ENCODE data around the gene SIGLEC7.

The SIGLEC7 gene

GRCh38 chr19:51181377-51181912 lies 39.3 kb downstream of the SIGLEC7 start:
- H3K9me3 ChIP-seq (ENCODE audit: control extremely low read depth in 1 of 5, control insufficient read depth in 4 of 5, insufficient read depth in 2 of 5, low read depth in 1 of 5, low read length in 4 of 5): no peaks in the 10 kb centered on the region
- peak overlapping the region in 1 of 7 experiments; percentile 10 for H3K4me3 ChIP-seq (ENCODE audit: control insufficient read depth in 1 of 7, extremely low read depth in 1 of 7, insufficient read depth in 4 of 7, low read depth in 2 of 7, low read length in 6 of 7)
- WGBS (ENCODE audit: insufficient coverage): 98% methylated on average over 31 of the region's 39 CpGs
- H3K36me3 ChIP-seq (ENCODE audit: control insufficient read depth in 4 of 4, insufficient read depth in 4 of 4, low read length in 3 of 4): no peaks in the 10 kb centered on the region
- H3K27ac ChIP-seq (ENCODE audit: insufficient read depth in 1 of 2, low read depth in 1 of 2, low read length in 2 of 2, poor library complexity in 1 of 2, severe bottlenecking in 2 of 2): no peak overlapping the region
- ChIA-PET CTCF (interaction anchor here (1.0 kb wide), 1 partner anchor 78 kb away, joined by 4 read pairs; no protein-coding TSS in a partner anchor), POLR2A (no interaction called here)
- peaks cover 0 to 59% (median 49%) of the 10 kb centered on the region in 4 experiments for H3K4me1 ChIP-seq (ENCODE audit: control extremely low read depth in 1 of 4, control insufficient read depth in 4 of 4, insufficient read depth in 4 of 4, low read length in 3 of 4)
- H3K27me3 ChIP-seq (replicated peaks in 2 of 5; ENCODE audit: control insufficient read depth in 4 of 5, insufficient read depth in 5 of 5, low read length in 4 of 5): no peaks in the 10 kb centered on the region
- no peak for DNase-seq

- Histone ChIP-seq H3K36me3 (ENCODE audit: control insufficient read depth in 4 of 4, insufficient read depth in 4 of 4, low read length in 3 of 4) (no peaks in the 10 kb centered on the region), H3K27ac (ENCODE audit: insufficient read depth in 1 of 2, low read depth in 1 of 2, low read length in 2 of 2, poor library complexity in 1 of 2, severe bottlenecking in 2 of 2) (no peak overlapping the region), H3K4me3 (ENCODE audit: control insufficient read depth in 1 of 7, extremely low read depth in 1 of 7, insufficient read depth in 4 of 7, low read depth in 2 of 7, low read length in 6 of 7) (peak overlapping the region in 3 of 7 experiments; percentile 10 to 33 (median 26)), H3K4me1 (ENCODE audit: control extremely low read depth in 1 of 4, control insufficient read depth in 4 of 4, insufficient read depth in 4 of 4, low read length in 3 of 4) (peaks cover 0 to 62% (median 50%) of the 10 kb centered on the region in 4 experiments), H3K9me3 (ENCODE audit: control extremely low read depth in 1 of 5, control insufficient read depth in 4 of 5, insufficient read depth in 2 of 5, low read depth in 1 of 5, low read length in 4 of 5) (no peaks in the 10 kb centered on the region), H3K27me3 (replicated peaks in 2 of 5; ENCODE audit: control insufficient read depth in 4 of 5, insufficient read depth in 5 of 5, low read length in 4 of 5) (no peaks in the 10 kb centered on the region)
- ChIA-PET POLR2A (no interaction called here), CTCF (interaction anchor here (1.0 kb wide), 1 partner anchor 77 kb away, joined by 4 read pairs; no protein-coding TSS in a partner anchor)
- peak; percentile 14 to 46 (median 37) for DNase-seq
- 73% methylated on average over 28 of the region's 31 CpGs for WGBS (ENCODE audit: insufficient coverage)
These were observed 39.9 kb downstream of the SIGLEC7 start for GRCh38 chr19:51181913-51182419.

- POLR2A ChIA-PET: no interaction called here
- peaks cover 0 to 61% (median 49%) of the 10 kb centered on the region in 4 experiments for H3K4me1 ChIP-seq (ENCODE audit: control extremely low read depth in 1 of 4, control insufficient read depth in 4 of 4, insufficient read depth in 4 of 4, low read length in 3 of 4)
- CTCF ChIA-PET: no interaction called here
- no peak overlapping the region for H3K4me3 ChIP-seq (ENCODE audit: control insufficient read depth in 1 of 7, extremely low read depth in 1 of 7, insufficient read depth in 4 of 7, low read depth in 2 of 7, low read length in 6 of 7)
- no peak overlapping the region for H3K27ac ChIP-seq (ENCODE audit: insufficient read depth in 1 of 2, low read depth in 1 of 2, low read length in 2 of 2, poor library complexity in 1 of 2, severe bottlenecking in 2 of 2)
- H3K27me3 ChIP-seq (replicated peaks in 2 of 5; ENCODE audit: control insufficient read depth in 4 of 5, insufficient read depth in 5 of 5, low read length in 4 of 5): no peaks in the 10 kb centered on the region
- no peak for DNase-seq
- H3K9me3 ChIP-seq (ENCODE audit: control extremely low read depth in 1 of 5, control insufficient read depth in 4 of 5, insufficient read depth in 2 of 5, low read depth in 1 of 5, low read length in 4 of 5): no peaks in the 10 kb centered on the region
- WGBS (ENCODE audit: insufficient coverage): 81% methylated on average over 8 of the region's 8 CpGs
- no peaks in the 10 kb centered on the region for H3K36me3 ChIP-seq (ENCODE audit: control insufficient read depth in 4 of 4, insufficient read depth in 4 of 4, low read length in 3 of 4)
These were observed 41.5 kb downstream of the SIGLEC7 start for GRCh38 chr19:51183629-51184028.

GRCh38 chr19:51185069-51185867 lies 43.2 kb downstream of the SIGLEC7 start:
- ChIA-PET POLR2A (no interaction called here), CTCF (interaction anchor here (1.4 kb wide), 1 partner anchor 40 kb away, joined by 4 read pairs; the partner anchor contains the start of gene CD33)
- WGBS (ENCODE audit: insufficient coverage): 98% methylated on average over 22 of the region's 25 CpGs

GRCh38 chr19:51185868-51186215 lies 43.7 kb downstream of the SIGLEC7 start:
- no peaks in the 10 kb centered on the region for H3K36me3 ChIP-seq (ENCODE audit: control insufficient read depth in 4 of 4, insufficient read depth in 4 of 4, low read length in 3 of 4)
- H3K9me3 ChIP-seq (ENCODE audit: control extremely low read depth in 1 of 5, control insufficient read depth in 4 of 5, insufficient read depth in 2 of 5, low read depth in 1 of 5, low read length in 4 of 5): no peaks in the 10 kb centered on the region
- H3K27me3 ChIP-seq (replicated peaks in 2 of 5; ENCODE audit: control insufficient read depth in 4 of 5, insufficient read depth in 5 of 5, low read length in 4 of 5): no peaks in the 10 kb centered on the region
- H3K4me1 ChIP-seq (ENCODE audit: control extremely low read depth in 1 of 4, control insufficient read depth in 4 of 4, insufficient read depth in 4 of 4, low read length in 3 of 4): peaks cover 0 to 47% (median 36%) of the 10 kb centered on the region in 4 experiments
- 97% methylated on average over 3 of the region's 5 CpGs for WGBS (ENCODE audit: insufficient coverage)
- H3K27ac ChIP-seq (ENCODE audit: insufficient read depth in 1 of 2, low read depth in 1 of 2, low read length in 2 of 2, poor library complexity in 1 of 2, severe bottlenecking in 2 of 2): no peak overlapping the region
- DNase-seq: no peak
- POLR2A ChIA-PET: no interaction called here
- CTCF ChIA-PET: interaction anchor here (1.4 to 2.5 kb wide), 2 partner anchors 27 to 40 kb away, joined by 4 to 11 read pairs; partner anchors contain the start of gene CD33
- no peak overlapping the region for H3K4me3 ChIP-seq (ENCODE audit: control insufficient read depth in 1 of 7, extremely low read depth in 1 of 7, insufficient read depth in 4 of 7, low read depth in 2 of 7, low read length in 6 of 7)

More at GRCh38 chr19:51185069-51185867, 43.2 kb downstream of the SIGLEC7 start:
- no peak for DNase-seq
- H3K27me3 ChIP-seq (replicated peaks in 2 of 5; ENCODE audit: control insufficient read depth in 4 of 5, insufficient read depth in 5 of 5, low read length in 4 of 5): no peaks in the 10 kb centered on the region
- H3K27ac ChIP-seq (ENCODE audit: insufficient read depth in 1 of 2, low read depth in 1 of 2, low read length in 2 of 2, poor library complexity in 1 of 2, severe bottlenecking in 2 of 2): no peak overlapping the region
- H3K9me3 ChIP-seq (ENCODE audit: control extremely low read depth in 1 of 5, control insufficient read depth in 4 of 5, insufficient read depth in 2 of 5, low read depth in 1 of 5, low read length in 4 of 5): no peaks in the 10 kb centered on the region
- no peak overlapping the region for H3K4me3 ChIP-seq (ENCODE audit: control insufficient read depth in 1 of 7, extremely low read depth in 1 of 7, insufficient read depth in 4 of 7, low read depth in 2 of 7, low read length in 6 of 7)
- H3K4me1 ChIP-seq (ENCODE audit: control extremely low read depth in 1 of 4, control insufficient read depth in 4 of 4, insufficient read depth in 4 of 4, low read length in 3 of 4): peaks cover 0 to 47% (median 36%) of the 10 kb centered on the region in 4 experiments
- H3K36me3 ChIP-seq (ENCODE audit: control insufficient read depth in 4 of 4, insufficient read depth in 4 of 4, low read length in 3 of 4): no peaks in the 10 kb centered on the region

- Histone ChIP-seq H3K9me3 (ENCODE audit: control extremely low read depth in 1 of 5, control insufficient read depth in 4 of 5, insufficient read depth in 2 of 5, low read depth in 1 of 5, low read length in 4 of 5) (no peaks in the 10 kb centered on the region), H3K27ac (ENCODE audit: insufficient read depth in 1 of 2, low read depth in 1 of 2, low read length in 2 of 2, poor library complexity in 1 of 2, severe bottlenecking in 2 of 2) (no peak overlapping the region), H3K27me3 (replicated peaks in 2 of 5; ENCODE audit: control insufficient read depth in 4 of 5, insufficient read depth in 5 of 5, low read length in 4 of 5) (no peaks in the 10 kb centered on the region), H3K4me1 (ENCODE audit: control extremely low read depth in 1 of 4, control insufficient read depth in 4 of 4, insufficient read depth in 4 of 4, low read length in 3 of 4) (peaks cover 0 to 45% (median 35%) of the 10 kb centered on the region in 4 experiments), H3K4me3 (ENCODE audit: control insufficient read depth in 1 of 7, extremely low read depth in 1 of 7, insufficient read depth in 4 of 7, low read depth in 2 of 7, low read length in 6 of 7) (no peak overlapping the region), H3K36me3 (ENCODE audit: control insufficient read depth in 4 of 4, insufficient read depth in 4 of 4, low read length in 3 of 4) (no peaks in the 10 kb centered on the region)
- WGBS (ENCODE audit: insufficient coverage): 93% methylated on average over 8 of the region's 13 CpGs
- CTCF ChIA-PET: interaction anchor here (0.8 to 2.5 kb wide), 3 partner anchors 27 to 52 kb away, joined by 3 to 11 read pairs (median 4); partner anchors contain the start of gene CD33
- DNase-seq: no peak
- POLR2A ChIA-PET: no interaction called here
These were observed 44.2 kb downstream of the SIGLEC7 start for GRCh38 chr19:51186323-51186722.
